Measurements from ENCODE around the gene HPSE2. TPM values are rescaled to one million over a fixed set of nuclear protein-coding genes. Genes with fewer than 3 reads are reported as not detected.

HPSE2 gene
- total and polyA plus RNA-seq, 2 of the 8 experiments (the other 6 are each of a cell fraction or from before 2014, with no cell fraction given) = 0.41 to 0.58 TPM

DNA sequence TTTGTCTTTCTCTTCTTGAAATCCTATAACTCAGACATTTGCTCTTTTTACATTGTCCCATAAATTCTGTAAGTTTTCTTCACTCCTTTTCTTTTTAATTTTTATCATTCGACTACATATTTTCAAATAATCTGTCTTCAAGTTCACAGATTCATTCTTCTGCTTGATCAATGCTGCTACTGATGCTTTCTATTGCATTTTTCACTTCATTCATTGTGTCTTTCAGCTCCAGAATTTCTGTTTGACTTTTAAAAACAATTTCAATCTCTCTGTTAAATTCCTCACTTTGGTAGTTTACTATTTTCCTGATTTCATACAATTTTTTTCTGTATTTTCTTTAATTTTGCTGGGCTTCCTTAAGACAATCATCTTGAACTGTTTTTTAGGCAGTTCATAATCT is 230.4 kb downstream of the HPSE2 start:
- CTCF ChIA-PET (ENCODE audit: partially characterized antibody) = interaction anchor here (1.1 kb wide), 1 partner anchor 21 kb away, joined by 3 read pairs; no protein-coding TSS in a partner anchor
- no peak overlapping the region for H2BK12ac ChIP-seq (ENCODE audit: low read depth, low read length)
- no peak for TF ChIP-seq EGR1 (IDR thresholded peaks at IDR 0.05; ENCODE audit: borderline replicate concordance, low read depth, low read length)
- TF ChIP-seq BCL11A (IDR thresholded peaks at IDR 0.05; ENCODE audit: low read depth in 2 of 2, low read length in 2 of 2) = no peak
- no peak for TF ChIP-seq RBBP5 (IDR thresholded peaks at IDR 0.05; ENCODE audit: borderline replicate concordance, low read depth, low read length)
- no peak for TF ChIP-seq TCF12 (IDR thresholded peaks at IDR 0.05; ENCODE audit: low read depth, low read length)
- no peak for TF ChIP-seq TEAD4 (IDR thresholded peaks at IDR 0.05; ENCODE audit: low read depth, low read length)
- TF ChIP-seq, protein P1, sequence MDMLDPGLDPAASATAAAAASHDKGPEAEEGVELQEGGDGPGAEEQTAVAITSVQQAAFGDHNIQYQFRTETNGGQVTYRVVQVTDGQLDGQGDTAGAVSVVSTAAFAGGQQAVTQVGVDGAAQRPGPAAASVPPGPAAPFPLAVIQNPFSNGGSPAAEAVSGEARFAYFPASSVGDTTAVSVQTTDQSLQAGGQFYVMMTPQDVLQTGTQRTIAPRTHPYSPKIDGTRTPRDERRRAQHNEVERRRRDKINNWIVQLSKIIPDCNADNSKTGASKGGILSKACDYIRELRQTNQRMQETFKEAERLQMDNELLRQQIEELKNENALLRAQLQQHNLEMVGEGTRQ (IDR thresholded peaks at IDR 0.05; ENCODE audit: low read length) = no peak
- TF ChIP-seq RFX5 (IDR thresholded peaks at IDR 0.05; ENCODE audit: borderline replicate concordance, low read depth, low read length) = no peak
- TF ChIP-seq KDM5A (IDR thresholded peaks at IDR 0.05; ENCODE audit: low read length) = no peak
- no peak for TF ChIP-seq CBX8 (IDR thresholded peaks at IDR 0.05; ENCODE audit: borderline replicate concordance, low read depth, low read length)

More for the DNA sequence above, 230.4 kb downstream of the HPSE2 start:
- Histone ChIP-seq H3K9me3 (ENCODE audit: insufficient read depth in 2 of 2, low read depth in 1 of 2, low read length in 1 of 2) (no peaks in the 10 kb centered on the region), H3K4me3 (ENCODE audit: extremely low read depth in 1 of 4, insufficient read depth in 2 of 4, low read depth in 3 of 4, low read length in 4 of 4) (no peak overlapping the region), H4K91ac (replicated peaks; ENCODE audit: insufficient read length, low read length) (no peak overlapping the region), H4K5ac (ENCODE audit: insufficient read length, low read depth, low read length) (no peak overlapping the region), H3K56ac (replicated peaks; ENCODE audit: insufficient read length, low read depth, low read length) (no peak overlapping the region), H3K18ac (ENCODE audit: extremely low read depth, low read length) (no peak overlapping the region), H2BK20ac (ENCODE audit: low read length) (no peak overlapping the region), H2AFZ (ENCODE audit: low read length) (no peak overlapping the region), H3K4me2 (ENCODE audit: insufficient read depth in 1 of 2, low read depth in 2 of 2, low read length in 2 of 2) (no peak overlapping the region), H3K36me3 (ENCODE audit: control insufficient read depth in 2 of 4, insufficient read depth in 4 of 4, low read length in 3 of 4) (no peaks in the 10 kb centered on the region), H3K9ac (replicated peaks in 1 of 4; ENCODE audit: extremely low read depth in 1 of 4, low read depth in 3 of 4, low read length in 3 of 4) (no peak overlapping the region), H3K79me1 (ENCODE audit: low read depth, low read length) (no peaks in the 10 kb centered on the region; the same call in 1 of the 2 replicates), H2BK120ac (replicated peaks; ENCODE audit: low read depth, low read length) (no peak overlapping the region), H3K27ac (ENCODE audit: low read depth, low read length) (no peak overlapping the region), H2AK5ac (ENCODE audit: low read depth, low read length) (no peak overlapping the region), H3K4ac (replicated peaks; ENCODE audit: insufficient read length, low read depth, low read length) (no peak overlapping the region), H2BK5ac (ENCODE audit: low read depth, low read length) (no peak overlapping the region), H4K8ac (ENCODE audit: extremely low read depth, insufficient read depth, low read length) (no peak overlapping the region), H3K79me2 (ENCODE audit: control insufficient read depth in 1 of 2, insufficient read depth in 2 of 2, low read length in 2 of 2) (no peaks in the 10 kb centered on the region), H3K23ac (ENCODE audit: insufficient read length) (no peak overlapping the region), H4K20me1 (replicated peaks in 1 of 2; ENCODE audit: control insufficient read depth in 1 of 2, insufficient read depth in 2 of 2, low read length in 2 of 2) (no peaks in the 10 kb centered on the region), H3K23me2 (ENCODE audit: low read depth, low read length) (no peaks in the 10 kb centered on the region), H3K4me1 (replicated peaks in 1 of 4; ENCODE audit: control insufficient read depth in 3 of 4, insufficient read depth in 4 of 4, low read length in 3 of 4) (no peaks in the 10 kb centered on the region), H2BK15ac (ENCODE audit: low read length) (no peak overlapping the region), H3K27me3 (replicated peaks in 1 of 4; ENCODE audit: control insufficient read depth in 3 of 4, extremely low read depth in 1 of 4, insufficient read depth in 3 of 4, low read length in 3 of 4) (no peaks in the 10 kb centered on the region), H3K14ac (ENCODE audit: insufficient read length) (no peak overlapping the region)
- WGBS, 2 experiments (ENCODE audit: extremely low coverage in 1 of 2, insufficient coverage in 1 of 2, insufficient read length in 1 of 2, insufficient replicate concordance in 2 of 2, low coverage in 1 of 2, low lambda C conversion rate in 2 of 2, missing lambda C conversion rate in 1 of 2) = 88 to 100% methylated on average over 1 of the region's 1 CpG
- DNase-seq (ENCODE audit: low read depth in 1 of 2, low spot score in 2 of 2) (no peak), FAIRE-seq (no peak)
- POLR2A ChIA-PET (ENCODE audit: partially characterized antibody) = no interaction called here

Data from H1 (cell line).